IPS-18a (cell line): Measurements from ENCODE around the gene RHOF.

Experiments
- H3K27ac ChIP-seq: one replicate; pipeline ENCODE4 v1.5.1; 2013; ENCODE audit warnings: low read length
- H3K27me3 ChIP-seq: one replicate; pipeline ENCODE4 v1.6.1; 2013; ENCODE audit warnings: mild to moderate bottlenecking, low read length; ENCODE audit not compliant: control insufficient read depth, insufficient read depth
- H3K36me3 ChIP-seq: one replicate; pipeline ENCODE4 v1.6.1; 2013; ENCODE audit warnings: low read depth, low read length; ENCODE audit not compliant: control insufficient read depth
- H3K4me1 ChIP-seq: one replicate; pipeline ENCODE4 v1.6.1; 2013; ENCODE audit warnings: low read depth, low read length; ENCODE audit not compliant: control insufficient read depth
- H3K4me3 ChIP-seq: one replicate; pipeline ENCODE4 v1.5.1; 2013; ENCODE audit warnings: low read length
- H3K9ac ChIP-seq: one replicate; pipeline ENCODE4 v1.6.1; 2013; ENCODE audit warnings: mild to moderate bottlenecking, low read length, moderate library complexity
- H3K9me3 ChIP-seq: one replicate; pipeline ENCODE4 v1.6.1; 2013; ENCODE audit warnings: low read depth, low read length; ENCODE audit not compliant: control insufficient read depth

Gene RHOF

GRCh38 chr12:121801595-121802484 lies 8.4 kb upstream of the RHOF start:
- Histone ChIP-seq H3K9me3 (no peaks in the 10 kb centered on the region), H3K9ac (peak overlapping the region; percentile 96), H3K36me3 (no peaks in the 10 kb centered on the region), H3K4me3 (peak overlapping the region; percentile 77), H3K4me1 (peaks cover 34% of the 10 kb centered on the region), H3K27me3 (no peaks in the 10 kb centered on the region), H3K27ac (peak overlapping the region; percentile 95)

GRCh38 chr12:121800694-121801594 lies 7.5 kb upstream of the RHOF start:
- Histone ChIP-seq H3K4me3 (peak overlapping the region; percentile 77), H3K36me3 (no peaks in the 10 kb centered on the region), H3K27me3 (no peaks in the 10 kb centered on the region), H3K27ac (peak overlapping the region; percentile 95), H3K9me3 (no peaks in the 10 kb centered on the region), H3K4me1 (peaks cover 25% of the 10 kb centered on the region), H3K9ac (peak overlapping the region; percentile 96)

GRCh38 chr12:121799842-121800693 lies 6.6 kb upstream of the RHOF start:
- H3K9me3 ChIP-seq, result no peaks in the 10 kb centered on the region
- H3K36me3 ChIP-seq, result no peaks in the 10 kb centered on the region
- H3K27ac ChIP-seq, result peak overlapping the region; percentile 42
- peaks cover 22% of the 10 kb centered on the region for H3K4me1 ChIP-seq
- peak overlapping the region; percentile 77 for H3K4me3 ChIP-seq
- peak overlapping the region; percentile 80 for H3K9ac ChIP-seq
- H3K27me3 ChIP-seq, result no peaks in the 10 kb centered on the region

- no peaks in the 10 kb centered on the region for H3K9me3 ChIP-seq
- H3K9ac ChIP-seq, result peak overlapping the region; percentile 80
- no peak overlapping the region for H3K27ac ChIP-seq
- no peaks in the 10 kb centered on the region for H3K27me3 ChIP-seq
- H3K4me3 ChIP-seq, result peak overlapping the region; percentile 77
- H3K4me1 ChIP-seq, result peaks cover 27% of the 10 kb centered on the region
- no peaks in the 10 kb centered on the region for H3K36me3 ChIP-seq
These were observed 5.8 kb upstream of the RHOF start for GRCh38 chr12:121799156-121799841.

- no peaks in the 10 kb centered on the region for H3K36me3 ChIP-seq
- H3K27me3 ChIP-seq, result no peaks in the 10 kb centered on the region
- no peak overlapping the region for H3K27ac ChIP-seq
- H3K9me3 ChIP-seq, result no peaks in the 10 kb centered on the region
- no peak overlapping the region for H3K9ac ChIP-seq
- peak overlapping the region; percentile 46 for H3K4me3 ChIP-seq
- peaks cover 29% of the 10 kb centered on the region for H3K4me1 ChIP-seq
These were observed 5.3 kb upstream of the RHOF start for GRCh38 chr12:121798787-121799155.

GRCh38 chr12:121797937-121798786 lies 4.7 kb upstream of the RHOF start:
- H3K27ac ChIP-seq, result no peak overlapping the region
- H3K27me3 ChIP-seq, result no peaks in the 10 kb centered on the region
- no peaks in the 10 kb centered on the region for H3K36me3 ChIP-seq
- H3K4me3 ChIP-seq, result peak overlapping the region; percentile 46
- H3K9ac ChIP-seq, result no peak overlapping the region
- H3K9me3 ChIP-seq, result no peaks in the 10 kb centered on the region
- H3K4me1 ChIP-seq, result peaks cover 29% of the 10 kb centered on the region

- Histone ChIP-seq H3K27ac (no peak overlapping the region), H3K4me1 (peaks cover 29% of the 10 kb centered on the region)
These were observed 3.6 kb upstream of the RHOF start for GRCh38 chr12:121796855-121797751.

GRCh38 chr12:121795034-121795968 lies 1.8 kb upstream of the RHOF start:
- Histone ChIP-seq H3K27me3 (no peaks in the 10 kb centered on the region), H3K9me3 (no peaks in the 10 kb centered on the region), H3K4me1 (peaks cover 29% of the 10 kb centered on the region), H3K4me3 (peak overlapping the region; percentile 64), H3K36me3 (no peaks in the 10 kb centered on the region), H3K9ac (peak overlapping the region; percentile 8), H3K27ac (no peak overlapping the region)

More at GRCh38 chr12:121796855-121797751, 3.6 kb upstream of the RHOF start:
- Histone ChIP-seq H3K4me3 (peak overlapping the region; percentile 46), H3K36me3 (no peaks in the 10 kb centered on the region), H3K27me3 (no peaks in the 10 kb centered on the region), H3K9me3 (no peaks in the 10 kb centered on the region), H3K9ac (no peak overlapping the region)

GRCh38 chr12:121794534-121795033 lies 1.1 kb upstream of the RHOF start:
- Histone ChIP-seq H3K9ac (peak overlapping the region; percentile 8), H3K36me3 (no peaks in the 10 kb centered on the region), H3K4me3 (peak overlapping the region; percentile 64), H3K27me3 (no peaks in the 10 kb centered on the region), H3K9me3 (no peaks in the 10 kb centered on the region), H3K27ac (no peak overlapping the region), H3K4me1 (peaks cover 29% of the 10 kb centered on the region)
